ENCODE measurements around the gene PIP5KL1.

- TF ChIP-seq CTCF (IDR thresholded peaks at IDR 0.05; ENCODE audit: poor library complexity, severe bottlenecking) (no peak), EP300 (conservative IDR thresholded peaks at IDR 0.05; ENCODE audit: poor library complexity, severe bottlenecking) (no peak), TAF1 (IDR thresholded peaks at IDR 0.05; ENCODE audit: low read depth) (no peak), EZH2 (IDR thresholded peaks at IDR 0.05; ENCODE audit: borderline replicate concordance, insufficient read depth, low read length, poor library complexity, severe bottlenecking) (no peak)
Observed at GRCh38 chr9:127947841-127948710, 17.5 kb upstream of the PIP5KL1 start.

All from neural cell (in vitro differentiated cells).